DMS153 treated with DMSO at 0.1 percent for 48 hours (cell line): Measurements from ENCODE around the gene CLSTN2.

Source experiments
- DNase-seq: peaks from one replicate; lab custom pipeline; 2025; ENCODE audit not compliant: unreplicated experiment; lab: John Stamatoyannopoulos, UW

The CLSTN2 gene

GRCh38 chr3:140368223-140368811 is 433.3 kb downstream of the CLSTN2 start:
- DNase-seq = no peak

GRCh38 chr3:140370686-140371085 is 435.7 kb downstream of the CLSTN2 start:
- DNase-seq = no peak

GRCh38 chr3:140373234-140373633 is 438.2 kb downstream of the CLSTN2 start:
- no peak for DNase-seq

GRCh38 chr3:140375002-140375401 is 440.0 kb downstream of the CLSTN2 start:
- no peak for DNase-seq

GRCh38 chr3:140376136-140376889 is 441.3 kb downstream of the CLSTN2 start:
- no peak for DNase-seq

- DNase-seq = no peak
Observed at GRCh38 chr3:140377644-140378043, 442.7 kb downstream of the CLSTN2 start.

- DNase-seq = no peak
Observed at GRCh38 chr3:140378571-140379340, 443.8 kb downstream of the CLSTN2 start.

GRCh38 chr3:140384028-140384771 is 449.2 kb downstream of the CLSTN2 start:
- DNase-seq = no peak

- no peak for DNase-seq
Observed at GRCh38 chr3:140384876-140385275, 449.9 kb downstream of the CLSTN2 start.

GRCh38 chr3:140386357-140387100 is 451.5 kb downstream of the CLSTN2 start:
- DNase-seq = no peak

GRCh38 chr3:140387244-140387643 is 452.3 kb downstream of the CLSTN2 start:
- no peak for DNase-seq

GRCh38 chr3:140388202-140388922 is 453.4 kb downstream of the CLSTN2 start:
- no peak for DNase-seq

GRCh38 chr3:140391061-140391460 is 456.1 kb downstream of the CLSTN2 start:
- no peak for DNase-seq

GRCh38 chr3:140394488-140395133 is 459.6 kb downstream of the CLSTN2 start:
- DNase-seq = no peak

- no peak for DNase-seq
Observed at GRCh38 chr3:140395134-140396075, 460.4 kb downstream of the CLSTN2 start.

- no peak for DNase-seq
Observed at GRCh38 chr3:140396110-140396509, 461.1 kb downstream of the CLSTN2 start.

- DNase-seq = no peak
Observed at GRCh38 chr3:140397847-140398246, 462.9 kb downstream of the CLSTN2 start.

- DNase-seq = no peak
Observed at GRCh38 chr3:140398387-140398786, 463.4 kb downstream of the CLSTN2 start.
